Endothelial cell of umbilical vein (primary cell): ENCODE data around the gene LAMC3. TPM values are rescaled to one million over a fixed set of nuclear protein-coding genes. Genes with fewer than 3 reads are reported as not detected.
A peak's percentile ranks its signal among the peaks of the same experiment; 100 is the strongest.

Experiments used
- BruUV-seq: library from RNA; stranded (reverse); fragments of 400-500 nt; replicated peaks from 2 replicates; lab custom pipeline; 2021; lab: Mats Ljungman, UMichigan
- CTCF ChIA-PET: fragments of 300-600, 350-600 bp; sonication (Branson Sonifier 250); formaldehyde crosslinking; loops from one replicate; lab custom pipeline; 2021; ENCODE audit warnings: antibody characterized with exemption, inconsistent platforms; lab: Charles Lee
- POLR2A ChIA-PET: fragments of 300-600, 350-600 bp; sonication (Branson Sonifier 250); formaldehyde crosslinking; loops from one replicate; lab custom pipeline; 2021; ENCODE audit warnings: antibody characterized with exemption, inconsistent platforms; lab: Charles Lee
- DNase-seq: peaks from one replicate; pipeline ENCODE4 v3.0.0-alpha.2; 2011; ENCODE audit warnings: low read depth, low spot score
- FAIRE-seq: peaks from 2 replicates; lab custom pipeline; 2011; peaks lifted over from hg19 to GRCh38; lab: Jason Lieb, UNC
- H2AFZ ChIP-seq: 2 replicates; pipeline ENCODE4 v1.6.0; 2012; ENCODE audit warnings: low read depth, low read length, control low read depth, inconsistent platforms
- H3K27ac ChIP-seq: 2 replicates; pipeline ENCODE4 v1.5.1; 2011; ENCODE audit warnings: low read depth, mild to moderate bottlenecking, control low read depth, low read length, moderate library complexity; ENCODE audit not compliant: insufficient read depth
- H3K27me3 ChIP-seq, 2 experiments: 2 replicates each; pipeline versions ENCODE4 v1.6.0 to v1.6.1; 2011; ENCODE audit warnings: low read length in 2 of 2, mixed read lengths in 1 of 2; ENCODE audit not compliant: control insufficient read depth in 2 of 2, insufficient read depth in 2 of 2
- H3K36me3 ChIP-seq, 2 experiments: 2 replicates in 1 of 2; 3 replicates in 1 of 2; pipeline ENCODE4 v1.5.1; 2011; ENCODE audit warnings: low read length in 2 of 2, mild to moderate bottlenecking in 1 of 2, moderate library complexity in 1 of 2; ENCODE audit not compliant: control insufficient read depth in 2 of 2, insufficient read depth in 2 of 2; ENCODE audit errors: extremely low read depth in 1 of 2
- H3K4me1 ChIP-seq: 3 replicates; pipeline ENCODE4 v1.5.1; 2011; ENCODE audit warnings: mild to moderate bottlenecking, low read length; ENCODE audit not compliant: control insufficient read depth, insufficient read depth; ENCODE audit errors: extremely low read depth
- H3K4me2 ChIP-seq: 2 replicates; pipeline ENCODE4 v1.6.1; 2011; ENCODE audit warnings: low read length, control low read depth, mixed read lengths; ENCODE audit not compliant: insufficient read depth
- H3K4me3 ChIP-seq, 3 experiments: fragments of 200-600 bp in 1 of 3; sonication (generic), shearing (Covaris generic) in 1 of 3; replicated peaks in 1 of 3; 2 replicates each; pipeline ENCODE4 v1.5.1; 2011 to 2016; ENCODE audit warnings: control low read depth in 3 of 3, low read length in 3 of 3, mild to moderate bottlenecking in 2 of 3, inconsistent platforms in 1 of 3, low read depth in 1 of 3, moderate library complexity in 1 of 3; ENCODE audit not compliant: insufficient read depth in 1 of 3
- H3K79me2 ChIP-seq: 2 replicates; pipeline ENCODE4 v1.6.0; 2012; ENCODE audit warnings: low read length, inconsistent platforms; ENCODE audit not compliant: control insufficient read depth, insufficient read depth
- H3K9ac ChIP-seq: replicated peaks from 2 replicates; pipeline ENCODE3; 2011; ENCODE audit warnings: low read length, control low read depth; ENCODE audit not compliant: insufficient read depth; ENCODE audit errors: extremely low read depth
- H3K9me1 ChIP-seq: replicated peaks from 3 replicates; pipeline ENCODE4 v1.6.0; 2011; ENCODE audit warnings: mild to moderate bottlenecking, low read length; ENCODE audit not compliant: control insufficient read depth, insufficient read depth; ENCODE audit errors: extremely low read depth
- H3K9me3 ChIP-seq: replicated peaks from 2 replicates; pipeline ENCODE4 v1.5.1; 2012; ENCODE audit warnings: low read length, inconsistent platforms; ENCODE audit not compliant: control insufficient read depth, insufficient read depth
- H4K20me1 ChIP-seq: replicated peaks from 2 replicates; pipeline ENCODE3; 2011; ENCODE audit warnings: mild to moderate bottlenecking, low read length; ENCODE audit not compliant: control insufficient read depth, insufficient read depth; ENCODE audit errors: extremely low read depth
- EZH2 ChIP-seq: IDR thresholded peaks from 2 replicates; pipeline ENCODE4 v1.6.1; 2012; ENCODE audit warnings: borderline replicate concordance, low read depth, mild to moderate bottlenecking, moderate library complexity, low read length, inconsistent platforms; ENCODE audit not compliant: severe bottlenecking
- FOS ChIP-seq: IDR thresholded peaks from 2 replicates; pipeline ENCODE4 v1.6.1; 2011; ENCODE audit warnings: mild to moderate bottlenecking, low read length, moderate library complexity, borderline replicate concordance; ENCODE audit not compliant: insufficient read depth
- GATA2 ChIP-seq: IDR thresholded peaks from 2 replicates; pipeline ENCODE4 v1.7.0; 2011; ENCODE audit warnings: low read depth, mild to moderate bottlenecking, moderate library complexity, mixed read lengths, low read length; ENCODE audit not compliant: insufficient read length, insufficient read depth
- JUN ChIP-seq: IDR thresholded peaks from 2 replicates; pipeline ENCODE4 v1.6.1; 2011; ENCODE audit warnings: borderline replicate concordance, low read depth; ENCODE audit not compliant: insufficient read length, insufficient read depth
- MYC ChIP-seq: IDR thresholded peaks from one replicate; pipeline ENCODE4 v1.6.1; 2011; ENCODE audit warnings: mild to moderate bottlenecking, low read depth, low read length
- POLR2A ChIP-seq: IDR thresholded peaks from 2 replicates; pipeline ENCODE4 v1.6.1; 2012; ENCODE audit warnings: low read depth, mild to moderate bottlenecking, control low read depth, low read length
- POLR2AphosphoS5 ChIP-seq: IDR thresholded peaks from 2 replicates; pipeline ENCODE4 v1.6.1; 2012; ENCODE audit warnings: low read depth, mild to moderate bottlenecking, control low read depth, low read length, moderate library complexity; ENCODE audit not compliant: insufficient read depth
- dilution Hi-C: fragments of 300-500 bp; cut with MboI; formaldehyde crosslinking; loops from one replicate; pipeline ENCODE4 v1.15.0; 2019; ENCODE audit warnings: low sequenced_read_pairs; ENCODE audit not compliant: extremely low pct_ligation_motif_present
- intact Hi-C: fragments of 100-400 bp; cut with micrococcal nuclease; formaldehyde crosslinking; loops from one replicate; pipeline ENCODE4 v1.10.0; 2022
- polyA plus RNA-seq, 4 experiments: library from polyadenylated mRNA; depleted of rRNA in 3 of 4; stranded (reverse) in 3 of 4; unstranded in 1 of 4; fragments of >200 nt; gene quantifications; 2 replicates each; pipeline versions ENCODE4 v1.2.1 to v1.2.3, GENCODE V29; 2011 to 2012; ENCODE audit warnings: missing spikeins in 1 of 4
- total RNA-seq: library from RNA; stranded (reverse); gene quantifications from 2 replicates; pipeline ENCODE4 v1.2.3, GENCODE V29; 2021
- TF ChIP-seq, protein P1 (sequence below): IDR thresholded peaks from 2 replicates; pipeline ENCODE4 v1.6.1; 2011; ENCODE audit not compliant: insufficient read depth, insufficient read length
- TF ChIP-seq, protein P2 (sequence below), 2 donors: IDR thresholded peaks; 1 replicate in 1 of 2; 2 replicates in 1 of 2; pipeline ENCODE4 v1.5.1; 2011; ENCODE audit warnings: low read length in 2 of 2, mild to moderate bottlenecking in 2 of 2, moderate library complexity in 2 of 2, control low read depth in 1 of 2, inconsistent platforms in 1 of 2, low read depth in 1 of 2; ENCODE audit not compliant: insufficient read depth in 1 of 2; ENCODE audit errors: extremely low read depth in 1 of 2

Gene LAMC3
- total and polyA plus RNA-seq, 2 donors (not counting 3 experiments of a cell fraction or from before 2014, with no cell fraction given): 0.18 to 0.38 TPM

DNA sequence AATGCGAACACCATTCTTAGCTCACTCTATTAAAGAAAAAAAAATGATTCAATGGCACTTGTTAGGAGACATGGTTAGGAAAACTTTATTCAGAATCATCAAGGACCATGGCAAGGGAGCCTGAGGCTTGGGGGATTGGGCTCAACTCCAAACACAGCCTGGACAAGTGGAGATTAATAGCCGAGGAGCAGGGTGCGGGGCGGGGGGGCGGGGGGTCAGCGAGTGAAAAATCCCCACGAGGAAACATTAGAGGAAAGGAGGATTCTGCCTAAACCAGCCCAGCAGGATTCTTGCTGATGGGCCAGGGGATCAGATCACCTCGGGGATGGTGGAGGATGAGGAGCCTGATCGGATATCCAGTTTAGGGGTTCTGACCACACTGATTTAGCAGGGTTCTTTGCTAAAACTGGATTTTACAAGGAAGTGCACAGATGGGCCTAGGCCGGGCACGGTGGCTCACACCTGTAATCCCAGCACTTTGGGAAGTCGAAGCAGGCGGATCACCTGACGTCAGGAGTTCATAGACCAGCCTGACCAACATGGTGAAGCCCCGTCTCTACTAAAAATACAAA, 45.6 kb upstream of the LAMC3 start:
- Histone ChIP-seq H3K79me2 (no peaks in the 10 kb centered on the region), H3K9me1 (no peaks in the 10 kb centered on the region), H3K4me2 (no peak overlapping the region), H3K9me3 (no peaks in the 10 kb centered on the region), H3K9ac (no peak overlapping the region), H4K20me1 (no peaks in the 10 kb centered on the region), H3K36me3 (no peaks in the 10 kb centered on the region), H3K4me3 (no peak overlapping the region), H2AFZ (no peak overlapping the region), H3K27ac (peak overlapping the region; percentile 32), H3K4me1 (peaks cover 12% of the 10 kb centered on the region), H3K27me3 (no peaks in the 10 kb centered on the region)
- BruUV-seq: no TSS peak
- peak; percentile 38 for FAIRE-seq
- ChIA-PET CTCF (interaction anchor here (1.0 to 1.4 kb wide), 3 partner anchors 10 to 35 kb away, joined by 3 to 7 read pairs (median 5); no protein-coding TSS in a partner anchor), POLR2A (no interaction called here)
- DNase-seq: no peak
- dilution Hi-C loops (no loop called here), intact Hi-C loops (no loop called here)
- TF ChIP-seq FOS (no peak), POLR2AphosphoS5 (no peak), GATA2 (no peak), EZH2 (no peak), JUN (no peak), MYC (no peak), POLR2A (no peak)
- TF ChIP-seq, protein P1, sequence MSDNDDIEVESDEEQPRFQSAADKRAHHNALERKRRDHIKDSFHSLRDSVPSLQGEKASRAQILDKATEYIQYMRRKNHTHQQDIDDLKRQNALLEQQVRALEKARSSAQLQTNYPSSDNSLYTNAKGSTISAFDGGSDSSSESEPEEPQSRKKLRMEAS: no peak
- TF ChIP-seq, protein P2, sequence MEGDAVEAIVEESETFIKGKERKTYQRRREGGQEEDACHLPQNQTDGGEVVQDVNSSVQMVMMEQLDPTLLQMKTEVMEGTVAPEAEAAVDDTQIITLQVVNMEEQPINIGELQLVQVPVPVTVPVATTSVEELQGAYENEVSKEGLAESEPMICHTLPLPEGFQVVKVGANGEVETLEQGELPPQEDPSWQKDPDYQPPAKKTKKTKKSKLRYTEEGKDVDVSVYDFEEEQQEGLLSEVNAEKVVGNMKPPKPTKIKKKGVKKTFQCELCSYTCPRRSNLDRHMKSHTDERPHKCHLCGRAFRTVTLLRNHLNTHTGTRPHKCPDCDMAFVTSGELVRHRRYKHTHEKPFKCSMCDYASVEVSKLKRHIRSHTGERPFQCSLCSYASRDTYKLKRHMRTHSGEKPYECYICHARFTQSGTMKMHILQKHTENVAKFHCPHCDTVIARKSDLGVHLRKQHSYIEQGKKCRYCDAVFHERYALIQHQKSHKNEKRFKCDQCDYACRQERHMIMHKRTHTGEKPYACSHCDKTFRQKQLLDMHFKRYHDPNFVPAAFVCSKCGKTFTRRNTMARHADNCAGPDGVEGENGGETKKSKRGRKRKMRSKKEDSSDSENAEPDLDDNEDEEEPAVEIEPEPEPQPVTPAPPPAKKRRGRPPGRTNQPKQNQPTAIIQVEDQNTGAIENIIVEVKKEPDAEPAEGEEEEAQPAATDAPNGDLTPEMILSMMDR (IDR thresholded peaks at IDR 0.05; ENCODE audit: extremely low read depth in 1 of 2, insufficient read depth in 1 of 2, low read depth in 1 of 2, low read length in 2 of 2): no peak
